OCI-LY3 (cell line): Measurements from ENCODE around the gene RASSF7.

ENCODE experiments used
- EZH2phosphoT487 ChIP-seq: fragments of 200-600 bp; shearing (Covaris generic); IDR thresholded peaks from 2 replicates; pipeline ENCODE4 v1.6.1; 2018; ENCODE audit warnings: antibody characterized with exemption, mixed run types, low read depth
- TF ChIP-seq, protein P1 (sequence below): fragments of 200-600, 300-600 bp; sonication (generic); IDR thresholded peaks from 2 replicates; pipeline ENCODE4 v1.5.1; 2014; ENCODE audit warnings: antibody characterized with exemption, low read length, low read depth

DNA sequence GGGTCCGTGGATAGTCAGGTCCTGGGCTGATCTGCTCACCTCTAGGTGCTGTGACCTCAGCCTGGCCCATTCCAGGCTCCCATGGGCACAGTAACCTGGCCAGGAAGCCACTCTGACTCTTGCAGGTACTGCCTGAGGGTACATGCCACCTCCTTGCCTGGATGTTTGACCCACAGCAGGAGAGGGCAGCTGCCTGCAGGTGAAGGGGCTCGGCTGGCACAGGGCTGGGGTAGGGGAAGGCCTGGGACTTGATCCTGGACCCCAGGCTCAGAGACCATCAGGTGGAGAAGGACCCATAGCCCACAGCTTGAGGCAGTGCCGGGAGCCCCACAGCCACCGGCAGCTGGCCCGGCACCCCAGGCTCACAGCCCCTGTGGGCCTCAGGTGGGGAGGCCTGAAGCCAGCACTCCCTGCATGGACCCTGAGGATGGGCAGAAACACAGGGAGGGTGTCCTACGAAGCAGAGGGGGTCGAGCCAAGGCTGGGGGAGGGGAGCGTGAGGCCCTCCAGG lies 20.7 kb upstream of the RASSF7 start:
- TF ChIP-seq, protein P1, sequence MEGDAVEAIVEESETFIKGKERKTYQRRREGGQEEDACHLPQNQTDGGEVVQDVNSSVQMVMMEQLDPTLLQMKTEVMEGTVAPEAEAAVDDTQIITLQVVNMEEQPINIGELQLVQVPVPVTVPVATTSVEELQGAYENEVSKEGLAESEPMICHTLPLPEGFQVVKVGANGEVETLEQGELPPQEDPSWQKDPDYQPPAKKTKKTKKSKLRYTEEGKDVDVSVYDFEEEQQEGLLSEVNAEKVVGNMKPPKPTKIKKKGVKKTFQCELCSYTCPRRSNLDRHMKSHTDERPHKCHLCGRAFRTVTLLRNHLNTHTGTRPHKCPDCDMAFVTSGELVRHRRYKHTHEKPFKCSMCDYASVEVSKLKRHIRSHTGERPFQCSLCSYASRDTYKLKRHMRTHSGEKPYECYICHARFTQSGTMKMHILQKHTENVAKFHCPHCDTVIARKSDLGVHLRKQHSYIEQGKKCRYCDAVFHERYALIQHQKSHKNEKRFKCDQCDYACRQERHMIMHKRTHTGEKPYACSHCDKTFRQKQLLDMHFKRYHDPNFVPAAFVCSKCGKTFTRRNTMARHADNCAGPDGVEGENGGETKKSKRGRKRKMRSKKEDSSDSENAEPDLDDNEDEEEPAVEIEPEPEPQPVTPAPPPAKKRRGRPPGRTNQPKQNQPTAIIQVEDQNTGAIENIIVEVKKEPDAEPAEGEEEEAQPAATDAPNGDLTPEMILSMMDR = no peak
- TF ChIP-seq EZH2phosphoT487 = no peak
